VCaP (cell line): Measurements from ENCODE around the gene GNAI1.

Source experiments
- H3K27ac ChIP-seq: fragments of 450-650 bp; 2 replicates; pipeline ENCODE4 v1.5.1; 2017
- TF ChIP-seq, protein P1 (sequence below): fragments of 450-650 bp; conservative IDR thresholded peaks from 2 replicates; pipeline ENCODE4 v1.5.1; 2017; ENCODE audit warnings: mild to moderate bottlenecking, moderate library complexity

The GNAI1 gene

GRCh38 chr7:80204454-80204853 lies 69.8 kb downstream of the GNAI1 start:
- TF ChIP-seq, protein P1, sequence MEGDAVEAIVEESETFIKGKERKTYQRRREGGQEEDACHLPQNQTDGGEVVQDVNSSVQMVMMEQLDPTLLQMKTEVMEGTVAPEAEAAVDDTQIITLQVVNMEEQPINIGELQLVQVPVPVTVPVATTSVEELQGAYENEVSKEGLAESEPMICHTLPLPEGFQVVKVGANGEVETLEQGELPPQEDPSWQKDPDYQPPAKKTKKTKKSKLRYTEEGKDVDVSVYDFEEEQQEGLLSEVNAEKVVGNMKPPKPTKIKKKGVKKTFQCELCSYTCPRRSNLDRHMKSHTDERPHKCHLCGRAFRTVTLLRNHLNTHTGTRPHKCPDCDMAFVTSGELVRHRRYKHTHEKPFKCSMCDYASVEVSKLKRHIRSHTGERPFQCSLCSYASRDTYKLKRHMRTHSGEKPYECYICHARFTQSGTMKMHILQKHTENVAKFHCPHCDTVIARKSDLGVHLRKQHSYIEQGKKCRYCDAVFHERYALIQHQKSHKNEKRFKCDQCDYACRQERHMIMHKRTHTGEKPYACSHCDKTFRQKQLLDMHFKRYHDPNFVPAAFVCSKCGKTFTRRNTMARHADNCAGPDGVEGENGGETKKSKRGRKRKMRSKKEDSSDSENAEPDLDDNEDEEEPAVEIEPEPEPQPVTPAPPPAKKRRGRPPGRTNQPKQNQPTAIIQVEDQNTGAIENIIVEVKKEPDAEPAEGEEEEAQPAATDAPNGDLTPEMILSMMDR, result no peak
- no peak overlapping the region for H3K27ac ChIP-seq

GRCh38 chr7:80204919-80205318 lies 70.3 kb downstream of the GNAI1 start:
- TF ChIP-seq, protein P1, result no peak
- no peak overlapping the region; the same call in 1 of the 2 replicates for H3K27ac ChIP-seq

GRCh38 chr7:80206763-80207162 lies 72.1 kb downstream of the GNAI1 start:
- H3K27ac ChIP-seq, result no peak overlapping the region; the same call in 1 of the 2 replicates
- TF ChIP-seq, protein P1, result no peak; the same call in 1 of the 2 replicates

DNA sequence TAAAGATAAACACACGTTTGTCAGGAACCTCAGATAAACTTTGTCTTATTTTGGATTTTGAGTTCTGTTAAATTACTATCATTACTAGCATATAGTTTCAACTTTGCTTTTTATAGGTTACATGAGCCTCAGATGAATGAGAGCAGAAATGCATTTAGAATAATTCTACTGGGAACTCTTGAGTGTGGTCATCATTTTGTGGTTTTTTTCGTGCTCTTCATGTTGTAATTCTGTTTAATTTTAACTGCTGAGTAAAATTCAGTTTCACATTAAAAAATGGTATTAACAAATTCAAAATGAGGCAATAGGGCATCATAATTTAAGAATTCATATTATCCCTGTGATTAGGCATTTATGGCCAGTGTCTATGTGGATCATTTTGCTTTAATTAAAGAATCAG lies 72.9 kb downstream of the GNAI1 start:
- H3K27ac ChIP-seq, result no peak overlapping the region
- TF ChIP-seq, protein P1, result no peak

DNA sequence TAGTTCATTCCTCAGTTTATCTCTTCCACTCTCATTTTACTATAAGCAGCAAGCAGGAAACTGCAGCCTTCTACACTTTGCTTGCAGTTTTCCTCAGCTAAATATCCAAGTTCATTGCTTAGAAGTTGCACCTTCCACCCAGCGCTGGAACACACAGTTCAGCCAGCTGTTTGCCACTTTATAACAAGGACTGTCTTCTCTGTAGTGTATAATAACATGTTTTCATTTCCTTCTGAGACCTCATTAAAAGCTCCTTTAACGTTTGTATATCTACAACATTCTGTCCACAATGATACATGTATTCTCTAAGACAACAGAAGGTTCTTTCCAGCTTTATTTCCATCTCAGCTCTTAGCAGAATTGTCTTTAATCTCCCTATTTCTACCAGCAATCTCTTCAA lies 74.1 kb downstream of the GNAI1 start:
- peak overlapping the region; percentile 68; the same call in 1 of the 2 replicates for H3K27ac ChIP-seq
- TF ChIP-seq, protein P1, result no peak

- TF ChIP-seq, protein P1, result no peak
- H3K27ac ChIP-seq, result peak overlapping the region; percentile 68
Measured at GRCh38 chr7:80210400-80210799, 75.8 kb downstream of the GNAI1 start.

DNA sequence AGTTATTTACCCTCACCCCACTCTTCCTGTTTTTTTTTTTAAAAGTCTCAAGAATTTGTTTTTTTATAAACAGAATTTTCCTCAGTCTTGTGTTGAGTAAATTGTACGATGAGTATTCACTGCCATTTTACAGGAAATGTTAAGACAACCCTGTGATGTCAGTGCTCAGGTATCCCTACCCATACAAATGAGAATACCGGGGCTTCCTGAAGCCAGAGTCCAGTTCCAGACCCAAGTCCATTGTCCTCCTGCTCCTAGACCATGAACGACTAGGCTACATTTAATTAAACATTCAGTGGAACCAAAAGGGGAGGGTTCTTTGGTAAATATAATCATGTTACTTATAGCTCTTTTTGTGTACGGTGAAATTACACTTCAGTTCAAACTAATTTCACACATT lies 79.2 kb downstream of the GNAI1 start:
- TF ChIP-seq, protein P1, result no peak
- no peak overlapping the region for H3K27ac ChIP-seq
